ENCODE data around the gene NOS1. TPM values are rescaled to one million over a fixed set of nuclear protein-coding genes. Genes with fewer than 3 reads are reported as not detected.

Gene NOS1
- total and polyA plus RNA-seq, 2 donors (not counting 3 experiments of a cell fraction or from before 2014, with no cell fraction given) = not detected

DNA sequence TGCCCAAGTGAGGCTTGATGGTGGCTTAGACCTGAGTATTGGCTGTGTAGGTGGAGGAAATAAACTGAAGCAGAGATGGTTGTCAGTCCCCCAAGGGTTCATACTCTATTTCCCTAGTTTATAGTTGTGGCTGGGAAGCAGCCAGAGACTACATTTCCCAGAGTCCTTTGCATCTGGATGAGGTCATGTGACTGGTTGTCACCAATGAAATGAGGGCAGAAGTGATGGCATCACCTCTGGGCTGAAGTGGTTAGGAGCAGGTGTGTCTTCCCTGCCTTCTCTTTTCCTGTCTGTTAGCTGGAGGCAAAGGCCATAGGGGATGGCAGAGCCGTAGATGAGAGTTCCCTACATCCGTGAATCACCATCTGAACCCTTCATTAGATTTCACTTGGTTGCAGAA, 16.3 kb upstream of the NOS1 start:
- POLR2A ChIA-PET = no interaction called here
- Histone ChIP-seq H3K9me3 (replicated peaks; ENCODE audit: control insufficient read depth, insufficient read depth, low read length) (no peaks in the 10 kb centered on the region), H2AFZ (ENCODE audit: low read depth, low read length) (no peak overlapping the region), H3K4me1 (ENCODE audit: control insufficient read depth, extremely low read depth, insufficient read depth, low read length) (no peaks in the 10 kb centered on the region), H4K20me1 (replicated peaks; ENCODE audit: control insufficient read depth, extremely low read depth, insufficient read depth, low read length) (no peaks in the 10 kb centered on the region), H3K36me3 (ENCODE audit: control insufficient read depth in 2 of 2, extremely low read depth in 1 of 2, insufficient read depth in 2 of 2, low read length in 2 of 2) (no peaks in the 10 kb centered on the region), H3K27ac (ENCODE audit: insufficient read depth, low read depth, low read length) (no peak overlapping the region), H3K4me2 (ENCODE audit: insufficient read depth, low read length) (no peak overlapping the region), H3K9ac (replicated peaks; ENCODE audit: extremely low read depth, insufficient read depth, low read length) (no peak overlapping the region), H3K9me1 (replicated peaks; ENCODE audit: control insufficient read depth, extremely low read depth, insufficient read depth, low read length) (no peaks in the 10 kb centered on the region), H3K79me2 (ENCODE audit: control insufficient read depth, insufficient read depth, low read length) (no peaks in the 10 kb centered on the region), H3K4me3 (replicated peaks in 1 of 3; ENCODE audit: insufficient read depth in 1 of 3, low read depth in 1 of 3, low read length in 3 of 3) (no peak overlapping the region), H3K27me3 (ENCODE audit: control insufficient read depth in 2 of 2, insufficient read depth in 2 of 2, low read length in 2 of 2) (no peaks in the 10 kb centered on the region)
- TF ChIP-seq POLR2AphosphoS5 (IDR thresholded peaks at IDR 0.05; ENCODE audit: insufficient read depth, low read depth, low read length) (no peak), JUN (IDR thresholded peaks at IDR 0.05; ENCODE audit: borderline replicate concordance, insufficient read depth, insufficient read length, low read depth) (no peak), MAX (IDR thresholded peaks at IDR 0.05; ENCODE audit: insufficient read depth, insufficient read length) (no peak), POLR2A (IDR thresholded peaks at IDR 0.05; ENCODE audit: low read depth, low read length) (no peak), FOS (IDR thresholded peaks at IDR 0.05; ENCODE audit: borderline replicate concordance, insufficient read depth, low read length) (no peak), CTCF (IDR thresholded peaks at IDR 0.05; ENCODE audit: extremely low read depth in 1 of 2, insufficient read depth in 1 of 2, low read depth in 1 of 2, low read length in 2 of 2) (no peak), GATA2 (IDR thresholded peaks at IDR 0.05; ENCODE audit: insufficient read depth, insufficient read length, low read depth, low read length) (no peak), EZH2 (IDR thresholded peaks at IDR 0.05; ENCODE audit: borderline replicate concordance, low read depth, low read length, severe bottlenecking) (no peak), MYC (IDR thresholded peaks at IDR 0.05; ENCODE audit: low read depth, low read length) (no peak)
- intact Hi-C loops (cut with micrococcal nuclease) (no loop called here), dilution Hi-C loops (cut with MboI; ENCODE audit: extremely low pct_ligation_motif_present, low sequenced_read_pairs) (no loop called here)
- FAIRE-seq (no peak), DNase-seq (ENCODE audit: low read depth, low spot score) (peak; percentile 13)
- no TSS peak for BruUV-seq (replicated peaks)
- CTCF ChIA-PET = no interaction called here

All from endothelial cell of umbilical vein (primary cell).